NCI-H1436 treated with DMSO at 0.1 percent for 48 hours (cell line): ENCODE data around the gene IGFLR1.

Experiments
- DNase-seq: peaks from one replicate; lab custom pipeline; 2025; lab: John Stamatoyannopoulos, UW

Gene IGFLR1, protein sequence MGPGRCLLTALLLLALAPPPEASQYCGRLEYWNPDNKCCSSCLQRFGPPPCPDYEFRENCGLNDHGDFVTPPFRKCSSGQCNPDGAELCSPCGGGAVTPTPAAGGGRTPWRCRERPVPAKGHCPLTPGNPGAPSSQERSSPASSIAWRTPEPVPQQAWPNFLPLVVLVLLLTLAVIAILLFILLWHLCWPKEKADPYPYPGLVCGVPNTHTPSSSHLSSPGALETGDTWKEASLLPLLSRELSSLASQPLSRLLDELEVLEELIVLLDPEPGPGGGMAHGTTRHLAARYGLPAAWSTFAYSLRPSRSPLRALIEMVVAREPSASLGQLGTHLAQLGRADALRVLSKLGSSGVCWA

DNA sequence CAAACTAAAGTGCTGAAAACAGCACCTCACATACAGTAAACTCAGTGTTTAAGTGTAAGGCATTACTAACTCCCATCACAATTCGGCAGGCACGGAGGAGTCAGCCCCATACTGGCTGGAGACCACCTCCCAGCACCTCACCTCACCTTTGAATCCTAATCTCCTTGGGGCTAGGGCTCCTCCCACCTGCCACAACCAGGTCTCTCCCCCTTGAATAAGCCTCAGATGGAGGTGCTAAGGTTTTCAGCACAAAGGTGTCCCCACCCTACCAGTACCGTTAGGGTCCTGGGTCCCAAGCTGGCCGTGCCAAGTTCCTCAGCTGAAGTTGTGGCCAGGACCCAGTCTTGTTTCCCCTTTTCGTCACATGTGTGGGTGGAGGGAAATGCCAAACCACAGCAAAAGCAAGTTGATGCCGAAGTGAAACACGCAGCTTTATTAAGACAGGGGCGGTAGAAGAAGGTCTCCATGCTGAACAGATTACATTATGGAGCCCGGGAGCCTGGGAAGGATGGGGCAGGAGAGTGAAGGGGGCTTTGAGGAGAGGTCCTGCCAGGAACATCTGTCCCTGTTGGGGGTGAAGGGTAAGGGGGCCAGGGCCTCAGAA, at the start of gene IGFLR1:
IGFLR1 (minus strand) TSS at position 332 of the 604 bp plus-strand sequence. CDS start 1,272 bp downstream, outside the sequence.
- no peak for DNase-seq

DNA sequence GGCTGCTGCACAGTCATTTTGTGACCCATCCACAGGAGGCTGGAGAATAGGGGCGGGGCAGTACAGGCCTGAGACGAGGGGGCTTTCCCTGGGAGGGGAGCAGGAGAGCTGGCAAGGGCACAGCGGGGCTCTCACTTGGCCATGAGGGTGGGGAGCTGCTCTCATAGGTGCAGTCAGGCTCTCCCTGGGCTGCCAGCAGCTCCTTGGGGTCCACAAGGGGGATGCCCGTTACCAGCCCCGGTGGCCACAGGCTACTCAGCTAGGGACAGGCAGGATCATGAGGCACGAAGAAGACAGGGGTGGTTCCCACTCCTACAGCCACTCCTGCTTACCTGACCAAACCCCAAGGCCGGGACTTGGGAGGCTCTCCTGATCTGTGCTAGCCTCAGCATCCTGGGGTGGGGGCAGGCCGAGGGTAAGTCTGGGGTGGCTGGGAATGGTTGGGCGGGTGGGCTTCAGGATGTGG, 49.6 kb upstream of the IGFLR1 start:
- no peak for DNase-seq

DNA sequence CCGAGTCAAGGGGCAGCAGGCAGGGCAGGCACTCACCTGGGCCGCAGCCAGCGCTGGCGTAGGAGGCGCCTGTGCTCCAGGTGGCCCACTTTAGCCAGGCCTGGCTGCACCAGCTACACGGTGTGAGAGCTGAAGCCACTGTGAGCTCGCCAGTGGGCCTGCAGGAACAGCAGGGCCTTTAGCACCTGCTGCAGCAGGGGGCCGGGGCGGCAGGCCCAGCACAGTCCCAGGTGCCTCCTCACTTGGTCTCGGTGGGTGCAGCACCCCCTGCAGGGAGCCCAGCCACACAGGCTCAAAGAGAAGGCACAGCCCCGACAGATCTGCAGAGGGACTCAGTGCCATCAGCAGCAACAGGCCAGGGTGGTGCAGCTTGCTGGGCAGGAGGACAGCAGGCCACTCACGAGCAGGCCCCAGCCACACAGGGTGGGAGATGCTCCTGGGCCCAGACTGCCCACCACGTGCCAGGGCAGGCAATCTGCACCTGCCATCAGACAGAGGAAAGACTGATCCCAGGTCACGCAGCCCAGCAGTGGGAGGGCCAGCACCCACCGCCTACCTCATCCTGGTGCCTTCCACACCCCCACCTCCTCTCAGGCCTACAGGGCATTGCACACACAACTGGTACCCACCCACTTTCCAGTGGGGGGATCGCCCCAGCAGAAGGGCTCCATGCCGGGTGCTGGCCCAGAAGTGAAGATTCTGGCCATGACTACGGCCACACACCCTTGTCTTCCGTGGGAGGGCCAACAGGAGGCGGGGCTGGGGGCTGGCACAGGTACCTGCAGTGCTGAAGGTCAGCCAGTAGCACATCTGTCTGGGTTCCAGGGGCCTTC, 48.9 kb upstream of the IGFLR1 start:
- no peak for DNase-seq

DNA sequence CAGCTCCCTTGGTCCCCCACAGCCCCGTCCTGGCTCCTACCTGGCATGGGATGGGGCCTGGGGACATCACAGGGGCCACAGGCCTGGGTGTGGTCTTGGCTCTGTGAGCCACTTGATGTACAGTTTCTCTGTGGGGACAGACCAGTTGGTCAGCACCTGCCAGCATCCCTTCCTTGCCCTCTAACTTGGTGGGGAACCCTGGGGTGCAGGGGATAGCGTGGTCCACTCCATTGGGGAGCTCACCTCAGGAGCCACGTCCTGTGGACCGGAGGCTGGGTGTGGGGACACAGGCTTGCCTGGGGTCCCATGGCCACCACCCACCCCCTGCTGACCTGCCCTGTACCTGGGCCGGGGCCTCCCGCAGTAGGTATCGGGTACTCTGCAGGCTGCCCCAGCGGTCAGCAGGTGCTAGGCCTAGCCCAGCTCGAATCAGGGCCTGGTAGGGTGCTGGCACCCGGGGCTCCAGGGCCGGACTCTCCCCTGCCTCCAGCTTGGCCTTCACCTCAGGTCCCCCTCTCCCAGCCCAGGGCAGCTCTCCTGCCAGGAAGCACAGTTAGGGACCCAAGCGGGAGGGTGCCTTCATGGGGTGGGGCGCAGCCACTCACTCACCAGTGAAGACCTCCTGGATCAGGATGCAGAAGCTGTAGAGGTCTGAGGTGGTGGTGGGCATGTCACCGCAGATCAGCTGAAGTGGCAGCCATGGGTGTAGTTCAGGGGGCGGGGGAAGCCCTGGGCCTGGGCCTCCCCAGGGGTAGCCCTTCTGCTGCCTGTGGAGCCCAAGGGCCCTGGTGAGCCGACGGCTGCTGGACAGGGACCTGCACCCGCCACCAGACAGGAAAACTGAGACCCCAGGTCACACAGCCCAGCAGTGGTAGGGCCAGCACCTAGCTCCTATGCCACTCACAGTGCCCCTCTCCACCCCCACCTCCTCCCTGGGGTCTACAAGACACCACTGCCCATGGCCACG, 48.0 kb upstream of the IGFLR1 start:
- DNase-seq: no peak

DNA sequence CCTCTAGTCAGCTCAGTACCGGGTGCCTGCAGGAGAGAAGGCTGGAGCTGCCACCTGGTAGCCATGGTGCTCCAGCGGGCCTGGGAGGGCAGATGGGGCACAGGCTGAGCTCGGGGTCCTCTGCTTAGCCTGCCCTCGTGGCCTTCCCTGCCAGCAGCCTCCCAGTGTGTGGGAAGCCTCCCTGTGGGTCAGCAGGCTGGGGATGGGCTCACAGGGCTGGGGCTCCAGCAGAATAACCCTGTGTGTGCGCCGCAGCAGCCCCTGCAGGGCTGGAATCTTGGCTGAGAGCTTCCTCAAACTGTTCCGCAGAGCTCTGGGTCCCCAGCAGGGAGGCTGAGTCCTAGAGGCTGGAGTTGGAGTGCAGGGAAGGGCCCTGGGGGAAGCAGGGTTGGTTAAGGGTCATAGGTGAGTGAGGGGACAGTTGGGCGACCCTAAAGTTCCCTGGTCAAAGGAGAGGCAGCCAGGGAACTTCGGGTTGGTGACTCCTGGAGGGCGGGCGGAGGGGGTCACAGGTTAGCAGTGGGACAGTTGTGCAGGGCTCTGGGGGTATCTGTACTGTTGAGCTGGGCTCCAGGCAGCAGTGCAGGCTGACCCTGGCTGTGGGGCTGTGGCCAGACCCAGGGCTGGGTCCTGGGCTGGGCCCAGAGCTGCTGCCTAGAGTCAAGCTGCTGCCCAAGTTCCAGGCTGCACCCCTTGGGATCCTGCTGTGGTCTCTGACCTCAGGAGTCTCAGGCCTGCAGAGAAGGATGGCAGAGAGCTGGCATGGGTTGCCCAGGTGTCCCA, 47.1 kb upstream of the IGFLR1 start:
- no peak for DNase-seq

DNA sequence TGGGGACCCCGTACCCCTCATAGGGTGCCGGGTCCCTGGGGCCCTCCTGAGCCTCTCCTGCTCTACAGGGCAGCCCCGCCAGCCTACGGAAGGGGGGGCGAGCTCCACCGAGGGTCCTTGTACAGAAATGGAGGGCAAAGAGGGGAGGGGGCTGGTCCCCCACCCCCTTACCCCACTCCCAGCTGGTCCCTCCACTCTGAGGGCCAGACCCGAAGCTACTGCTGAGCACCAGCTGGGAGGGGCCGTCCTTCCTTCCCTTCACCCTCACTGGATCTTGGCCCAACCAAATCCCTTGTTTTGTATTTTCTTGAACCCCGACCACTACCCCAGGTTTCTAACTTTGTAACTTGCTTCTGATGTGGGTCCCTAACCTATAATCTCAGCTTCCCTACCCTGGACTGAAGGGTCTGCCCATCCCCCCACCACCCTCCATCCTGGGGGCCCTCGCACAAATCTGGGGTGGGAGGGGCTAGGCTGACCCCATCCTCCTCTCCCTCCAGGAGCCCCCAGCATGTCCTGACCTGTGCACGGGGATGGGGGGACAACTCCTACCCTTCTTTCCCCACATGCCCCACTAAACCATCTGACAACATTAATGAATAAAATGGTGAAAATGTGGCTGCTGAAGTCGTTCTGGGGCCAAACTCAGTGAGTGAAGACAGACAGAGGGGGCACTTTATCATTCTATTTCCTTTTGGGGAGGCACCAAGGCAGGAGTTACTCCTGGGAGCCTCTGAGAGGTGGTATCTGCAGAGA, 46.1 kb upstream of the IGFLR1 start:
- DNase-seq: no peak

DNA sequence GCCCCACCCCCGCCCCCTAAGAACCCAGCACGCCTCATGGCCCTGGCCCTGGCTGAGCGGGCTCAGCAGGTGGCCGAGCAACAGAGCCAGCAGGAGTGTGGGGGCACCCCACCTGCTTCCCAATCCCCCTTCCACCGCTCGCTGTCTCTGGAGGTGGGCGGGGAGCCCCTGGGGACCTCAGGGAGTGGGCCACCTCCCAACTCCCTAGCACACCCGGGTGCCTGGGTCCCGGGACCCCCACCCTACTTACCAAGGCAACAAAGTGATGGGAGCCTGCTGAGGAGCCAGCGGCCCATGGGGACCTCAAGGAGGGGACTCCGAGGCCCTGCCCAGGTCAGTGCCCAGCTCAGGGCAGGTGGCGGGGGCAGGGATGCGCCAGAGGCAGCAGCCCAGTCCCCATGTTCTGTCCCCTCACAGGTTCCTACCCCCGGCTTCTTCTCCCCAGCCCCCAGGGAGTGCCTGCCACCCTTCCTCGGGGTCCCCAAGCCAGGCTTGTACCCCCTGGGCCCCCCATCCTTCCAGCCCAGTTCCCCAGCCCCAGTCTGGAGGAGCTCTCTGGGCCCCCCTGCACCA, 45.1 kb upstream of the IGFLR1 start:
- no peak for DNase-seq

DNA sequence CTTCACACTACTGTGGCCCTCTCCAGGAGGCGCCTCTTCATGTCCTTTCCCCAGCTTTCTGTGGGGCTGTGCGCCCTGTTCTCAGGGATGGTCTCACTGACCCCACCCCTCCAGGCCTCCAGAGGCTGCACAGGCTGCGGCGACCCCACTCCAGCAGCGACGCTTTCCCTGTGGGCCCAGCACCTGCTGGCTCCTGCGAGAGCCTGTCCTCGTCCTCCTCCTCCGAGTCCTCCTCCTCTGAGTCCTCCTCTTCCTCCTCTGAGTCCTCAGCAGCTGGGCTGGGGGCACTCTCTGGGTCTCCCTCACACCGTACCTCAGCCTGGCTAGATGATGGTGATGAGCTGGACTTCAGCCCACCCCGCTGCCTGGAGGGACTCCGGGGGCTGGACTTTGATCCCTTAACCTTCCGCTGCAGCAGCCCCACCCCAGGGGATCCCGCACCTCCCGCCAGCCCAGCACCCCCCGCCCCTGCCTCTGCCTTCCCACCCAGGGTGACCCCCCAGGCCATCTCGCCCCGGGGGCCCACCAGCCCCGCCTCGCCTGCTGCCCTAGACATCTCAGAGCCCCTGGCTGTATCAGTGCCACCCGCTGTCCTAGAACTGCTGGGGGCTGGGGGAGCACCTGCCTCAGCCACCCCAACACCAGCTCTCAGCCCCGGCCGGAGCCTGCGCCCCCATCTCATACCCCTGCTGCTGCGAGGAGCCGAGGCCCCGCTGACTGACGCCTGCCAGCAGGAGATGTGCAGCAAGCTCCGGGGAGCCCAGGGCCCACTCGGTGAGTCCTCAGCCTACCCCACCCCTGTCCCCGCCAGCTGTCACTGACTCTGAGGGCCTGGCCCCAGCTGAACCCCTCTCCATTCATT, 44.3 kb upstream of the IGFLR1 start:
- no peak for DNase-seq

DNA sequence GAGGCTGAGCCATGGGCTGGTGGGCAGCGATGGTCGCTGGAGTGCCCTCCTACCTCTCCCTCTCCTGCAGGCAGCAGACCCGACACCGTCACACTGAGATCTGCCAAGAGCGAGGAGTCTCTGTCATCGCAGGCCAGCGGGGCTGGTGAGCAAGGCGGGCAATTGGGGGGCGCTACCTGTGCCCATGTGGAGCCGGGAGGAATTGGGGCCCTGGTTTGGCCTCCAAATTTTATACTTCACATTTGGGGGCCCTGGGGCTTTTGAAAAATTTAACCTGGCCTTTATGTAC, 43.0 kb upstream of the IGFLR1 start:
- DNase-seq: no peak

DNA sequence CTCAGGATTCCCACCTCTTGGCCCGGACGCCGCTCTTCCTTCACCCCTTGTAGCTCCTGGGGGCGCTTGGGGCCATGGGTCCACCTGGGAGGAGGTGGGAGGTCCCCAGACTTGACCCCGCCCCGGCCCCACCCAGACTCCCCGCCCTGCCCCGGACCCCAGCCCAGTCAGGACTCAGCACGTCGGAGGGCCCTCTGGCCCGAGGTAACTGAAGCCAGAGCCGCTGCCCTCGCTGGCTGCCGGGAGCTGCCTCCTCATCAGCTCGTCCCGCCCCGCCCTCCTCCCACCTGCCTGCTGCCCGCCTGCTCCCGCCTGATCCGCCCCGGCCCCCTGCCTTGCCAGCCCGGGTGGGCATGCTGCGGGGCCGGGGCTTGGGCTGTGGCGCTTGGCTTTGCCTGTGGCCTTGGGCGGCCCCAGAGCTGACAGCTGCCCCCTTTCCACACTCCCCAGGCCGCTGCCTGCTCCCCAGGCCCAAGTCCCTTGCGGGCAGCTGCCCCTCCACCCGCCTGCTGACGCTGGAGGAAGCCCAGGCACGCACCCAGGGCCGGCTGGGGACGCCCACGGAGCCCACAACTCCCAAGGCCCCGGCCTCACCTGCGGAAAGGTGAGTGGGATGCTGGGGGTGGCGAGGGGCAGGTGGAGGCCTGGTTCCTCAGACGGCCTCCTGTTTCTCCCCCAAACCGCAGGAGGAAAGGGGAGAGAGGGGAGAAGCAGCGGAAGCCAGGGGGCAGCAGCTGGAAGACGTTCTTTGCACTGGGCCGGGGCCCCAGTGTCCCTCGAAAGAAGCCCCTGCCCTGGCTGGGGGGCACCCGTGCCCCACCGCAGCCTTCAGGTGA, 42.5 kb upstream of the IGFLR1 start:
- no peak for DNase-seq

DNA sequence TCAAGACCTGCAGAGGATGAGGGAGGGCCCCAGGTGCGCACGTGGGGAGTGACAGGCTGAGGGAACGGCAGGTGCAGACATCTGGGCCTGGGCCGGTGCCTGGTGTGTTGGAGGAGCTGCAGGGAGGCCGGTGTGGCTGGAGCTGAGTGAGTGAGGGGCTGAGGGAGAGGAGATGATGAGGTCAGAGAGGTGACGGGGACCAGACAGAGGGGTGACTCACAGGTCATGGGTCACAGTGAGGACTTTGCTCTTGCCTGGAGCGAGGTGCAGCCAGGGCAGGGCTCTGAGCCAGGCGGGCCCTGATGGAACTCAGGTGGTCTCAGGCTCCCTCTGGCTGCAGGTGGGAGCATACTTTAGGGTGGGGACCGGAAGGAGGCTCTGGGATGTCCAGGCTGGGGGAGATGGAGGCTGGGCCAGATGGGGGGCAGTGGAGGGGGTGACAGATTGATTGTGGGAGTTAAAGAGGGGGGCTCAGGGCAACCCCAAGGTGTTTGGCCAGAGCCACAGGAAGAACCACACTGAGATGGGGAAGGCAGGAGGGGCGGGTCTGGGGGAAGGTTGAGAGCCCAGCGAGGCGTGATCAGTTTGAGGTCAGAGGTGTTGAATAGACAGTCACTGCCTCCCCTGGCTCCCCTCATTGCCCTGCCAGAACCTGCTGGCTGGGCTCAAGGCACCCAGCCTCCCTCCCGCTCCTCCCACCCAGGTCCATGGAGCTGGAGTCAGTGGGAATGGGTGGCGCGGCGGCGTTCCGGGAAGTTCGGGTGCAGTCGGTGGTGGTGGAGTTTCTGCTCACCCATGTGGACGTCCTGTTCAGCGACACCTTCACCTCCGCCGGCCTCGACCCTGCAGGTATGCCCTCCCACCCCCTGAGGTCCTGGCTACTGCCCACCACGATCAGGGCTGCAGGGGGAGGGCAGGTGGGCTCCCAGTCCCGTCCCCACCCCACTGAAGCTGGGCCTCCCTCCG, 41.5 kb upstream of the IGFLR1 start:
- no peak for DNase-seq

DNA sequence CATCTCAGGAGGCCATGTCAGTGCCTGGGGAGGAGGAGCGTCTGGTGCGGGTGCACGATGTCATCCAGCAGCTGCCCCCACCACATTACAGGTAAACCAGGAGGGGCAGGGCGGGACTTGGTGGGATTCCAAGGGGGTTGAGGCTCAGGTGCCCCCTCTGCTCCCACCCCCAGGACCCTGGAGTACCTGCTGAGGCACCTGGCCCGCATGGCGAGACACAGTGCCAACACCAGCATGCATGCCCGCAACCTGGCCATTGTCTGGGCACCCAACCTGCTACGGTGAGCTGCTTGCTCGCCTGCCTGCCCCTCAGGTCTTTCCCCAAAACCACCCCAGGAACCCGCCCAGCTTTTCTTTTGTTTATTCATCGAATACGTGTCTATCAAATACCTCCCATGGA, 40.3 kb upstream of the IGFLR1 start:
- no peak for DNase-seq

DNA sequence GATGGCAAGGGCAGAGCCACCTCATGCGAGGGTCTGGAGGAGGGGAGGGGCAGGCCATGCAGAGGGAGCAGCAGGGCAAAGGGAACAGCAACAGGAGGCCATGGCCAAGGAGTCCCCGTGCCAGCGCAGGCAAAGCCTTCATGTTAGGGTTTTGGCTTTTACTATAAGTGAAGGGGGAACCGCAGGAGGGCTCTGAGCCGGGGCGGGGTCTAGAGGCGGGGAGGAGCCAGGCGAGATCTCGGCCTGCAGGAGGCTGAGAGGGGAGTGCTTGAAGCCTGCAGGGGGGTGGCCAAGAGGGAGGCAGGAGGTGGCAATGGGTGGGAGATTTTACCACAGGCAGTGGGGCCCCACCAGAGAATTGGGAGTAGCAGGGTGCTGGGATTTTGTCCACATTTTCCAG, 39.4 kb upstream of the IGFLR1 start:
- no peak for DNase-seq

DNA sequence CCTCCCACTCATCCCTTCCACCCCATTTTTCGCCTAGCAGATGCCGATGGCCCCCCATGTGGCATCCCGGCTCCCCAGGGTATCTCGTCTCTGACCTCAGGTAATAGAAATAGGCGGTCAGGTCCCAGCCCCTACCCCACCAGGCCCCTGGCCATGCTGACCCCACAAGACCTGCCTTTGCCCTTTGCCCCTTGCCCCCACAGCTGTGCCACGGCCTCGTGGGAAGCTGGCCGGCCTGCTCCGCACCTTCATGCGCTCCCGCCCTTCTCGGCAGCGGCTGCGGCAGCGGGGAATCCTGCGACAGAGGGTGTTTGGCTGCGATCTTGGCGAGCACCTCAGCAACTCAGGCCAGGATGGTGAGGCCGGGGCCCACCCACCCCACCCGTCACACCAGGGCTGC, 38.5 kb upstream of the IGFLR1 start:
- DNase-seq: no peak

DNA sequence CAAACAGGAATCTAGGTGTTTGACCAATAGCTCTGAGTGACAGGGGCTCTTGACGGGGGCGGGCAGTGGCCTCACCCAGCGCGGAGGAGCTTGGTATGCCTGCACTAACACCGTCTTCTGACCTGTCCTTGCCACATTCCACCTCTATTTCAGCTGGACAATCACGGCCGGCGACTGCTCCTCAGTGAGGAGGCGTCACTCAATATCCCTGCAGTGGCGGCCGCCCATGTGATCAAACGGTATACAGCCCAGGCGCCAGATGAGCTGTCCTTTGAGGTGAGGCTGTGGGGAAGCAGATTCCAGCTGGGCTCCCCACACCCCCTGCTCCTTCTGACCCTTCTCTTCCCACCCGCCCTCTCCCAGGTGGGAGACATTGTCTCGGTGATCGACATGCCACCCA, 37.8 kb upstream of the IGFLR1 start:
- no peak for DNase-seq

DNA sequence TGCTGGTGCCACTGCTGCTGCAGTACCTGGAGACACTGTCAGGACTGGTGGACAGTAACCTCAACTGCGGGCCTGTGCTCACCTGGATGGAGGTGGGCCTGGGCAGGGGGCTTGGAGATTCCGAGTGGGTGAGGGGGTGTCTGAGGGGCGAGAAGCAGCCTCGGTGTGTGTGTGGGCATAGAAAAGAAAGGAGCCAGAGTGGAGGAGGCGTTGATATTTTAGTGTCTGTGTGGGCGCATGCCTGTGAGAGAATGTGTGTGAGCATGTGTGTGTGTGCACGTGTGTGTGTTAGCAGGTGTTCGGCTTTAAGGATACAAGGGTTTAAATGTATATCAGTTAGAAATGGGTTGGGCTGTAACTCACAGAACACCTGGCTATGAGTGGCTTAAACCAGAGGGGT, 36.8 kb upstream of the IGFLR1 start:
- DNase-seq: no peak

DNA sequence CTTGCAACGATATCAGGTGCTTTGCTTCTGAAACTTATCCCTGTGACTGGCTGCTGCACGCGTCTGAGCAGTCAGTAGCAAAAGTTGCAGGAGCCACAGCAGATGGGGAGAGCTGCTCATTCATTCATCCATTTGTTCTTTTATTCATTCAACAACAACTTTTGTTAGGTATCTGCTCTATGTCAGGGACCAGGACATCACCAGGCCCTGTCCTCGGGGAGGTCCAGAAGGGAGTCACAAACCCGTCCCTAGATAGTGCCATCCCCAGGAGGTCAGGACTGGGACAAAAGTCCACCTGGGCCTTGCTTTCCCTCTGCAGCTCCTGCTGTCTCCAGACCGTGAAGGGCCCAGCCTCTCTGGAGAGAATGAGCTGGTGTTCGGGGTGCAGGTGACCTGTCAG, 35.7 kb upstream of the IGFLR1 start:
- no peak for DNase-seq
